Coronary artery (tissue), 2 donors: ENCODE data around the gene SLC14A1.
A peak's percentile ranks its signal among the peaks of the same experiment; 100 is the strongest.

Experiments
- DNase-seq: peaks from one replicate; pipeline ENCODE4 v3.0.0-alpha.2; 2017; ENCODE audit warnings: low spot score
- H3K27ac ChIP-seq, 2 donors: fragments of 200-600 bp; sonication (generic); one replicate each; pipeline ENCODE4 v1.5.1; 2016 to 2019
- H3K4me3 ChIP-seq: fragments of 200-600 bp; sonication (generic); 2 replicates; pipeline ENCODE4 v1.5.1; 2016; ENCODE audit warnings: mild to moderate bottlenecking, moderate library complexity
- CTCF ChIP-seq: fragments of 200-600 bp; sonication (generic); IDR thresholded peaks from one replicate; pipeline ENCODE4 v1.5.1; 2019; ENCODE audit warnings: antibody characterized with exemption

SLC14A1 gene

GRCh38 chr18:45684341-45685115 is 39.5 kb upstream of the SLC14A1 start:
- H3K4me3 ChIP-seq: no peak overlapping the region
- peak; percentile 8 for DNase-seq
- no peak overlapping the region for H3K27ac ChIP-seq
- TF ChIP-seq CTCF: no peak

- peak; percentile 71 for DNase-seq
- Histone ChIP-seq H3K27ac (no peak overlapping the region), H3K4me3 (no peak overlapping the region)
- no peak for TF ChIP-seq CTCF
These were observed 36.9 kb upstream of the SLC14A1 start for GRCh38 chr18:45686891-45687611.

- TF ChIP-seq CTCF: no peak
- Histone ChIP-seq H3K27ac (no peak overlapping the region), H3K4me3 (no peak overlapping the region)
- peak; percentile 61 for DNase-seq
These were observed 36.4 kb upstream of the SLC14A1 start for GRCh38 chr18:45687621-45688020.

- no peak for TF ChIP-seq CTCF
- Histone ChIP-seq H3K4me3 (no peak overlapping the region), H3K27ac (no peak overlapping the region)
- DNase-seq: peak; percentile 62
These were observed 35.9 kb upstream of the SLC14A1 start for GRCh38 chr18:45688113-45688512.

GRCh38 chr18:45688833-45689232 is 35.1 kb upstream of the SLC14A1 start:
- Histone ChIP-seq H3K4me3 (no peak overlapping the region), H3K27ac (no peak overlapping the region)
- peak; percentile 24 for DNase-seq
- TF ChIP-seq CTCF: no peak

GRCh38 chr18:45689396-45689795 is 34.6 kb upstream of the SLC14A1 start:
- no peak overlapping the region for H3K27ac ChIP-seq
- peak; percentile 28 for DNase-seq
- no peak for TF ChIP-seq CTCF

More at GRCh38 chr18:45689396-45689795, 34.6 kb upstream of the SLC14A1 start:
- H3K4me3 ChIP-seq: no peak overlapping the region
